AG04449 (cell line): Measurements from ENCODE around the gene RIPOR3.
"Not testable (repeated sequence)": the region's sequence is repeated elsewhere in the genome, so short reads cannot be mapped to it uniquely, and the experiment has no call there.

Experiments
- CTCF ChIA-PET: fragments of 350-600 bp; formaldehyde crosslinking; extraction: SDS; loops from one replicate; lab custom pipeline; 2021; ENCODE audit warnings: antibody characterized with exemption; lab: Yijun Ruan, JAX
- POLR2A ChIA-PET: fragments of 400-600, 350-600 bp; formaldehyde crosslinking; extraction: SDS; loops from one replicate; lab custom pipeline; 2020; ENCODE audit warnings: antibody characterized with exemption, inconsistent platforms; lab: Yijun Ruan, JAX
- DNase-seq: peaks from one replicate; pipeline ENCODE4 v3.0.0-alpha.2; 2010; ENCODE audit warnings: low read depth, low spot score
- H3K4me3 ChIP-seq: 2 replicates; pipeline ENCODE4 v1.5.1; 2011; ENCODE audit warnings: low read depth, mild to moderate bottlenecking, control low read depth, low read length
- TF ChIP-seq, protein P1 (sequence below): IDR thresholded peaks from one replicate; pipeline ENCODE4 v1.5.1; 2011; ENCODE audit warnings: mild to moderate bottlenecking, moderate library complexity, low read length, control low read depth, inconsistent platforms; ENCODE audit not compliant: insufficient read depth; ENCODE audit errors: missing control alignments

RIPOR3 gene

DNA sequence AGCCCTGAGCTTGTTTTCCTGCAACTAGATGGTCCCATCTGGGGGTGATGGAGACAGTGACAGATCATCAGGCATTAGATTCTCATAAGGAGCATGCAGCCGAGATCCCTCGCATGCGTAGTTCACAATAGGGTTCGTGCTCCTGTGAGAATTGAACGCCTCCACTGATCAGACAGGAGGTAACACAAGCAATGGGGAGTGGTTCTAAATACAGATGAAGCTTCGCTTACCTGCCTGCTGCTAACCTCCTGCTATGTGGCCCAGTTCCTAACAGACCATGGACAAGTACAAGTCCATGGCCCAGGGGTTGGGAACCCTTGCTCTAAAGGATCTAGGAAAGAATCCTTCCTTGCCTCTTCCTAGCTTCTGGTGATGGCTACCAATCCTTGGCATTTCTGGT lies 42.7 kb downstream of the RIPOR3 start:
- POLR2A ChIA-PET = no interaction called here
- no peak overlapping the region for H3K4me3 ChIP-seq
- no peak for DNase-seq
- CTCF ChIA-PET = interaction anchor here (5.0 kb wide), 1 partner anchor 12 kb away, joined by 22 read pairs; no protein-coding TSS in a partner anchor
- TF ChIP-seq, protein P1, sequence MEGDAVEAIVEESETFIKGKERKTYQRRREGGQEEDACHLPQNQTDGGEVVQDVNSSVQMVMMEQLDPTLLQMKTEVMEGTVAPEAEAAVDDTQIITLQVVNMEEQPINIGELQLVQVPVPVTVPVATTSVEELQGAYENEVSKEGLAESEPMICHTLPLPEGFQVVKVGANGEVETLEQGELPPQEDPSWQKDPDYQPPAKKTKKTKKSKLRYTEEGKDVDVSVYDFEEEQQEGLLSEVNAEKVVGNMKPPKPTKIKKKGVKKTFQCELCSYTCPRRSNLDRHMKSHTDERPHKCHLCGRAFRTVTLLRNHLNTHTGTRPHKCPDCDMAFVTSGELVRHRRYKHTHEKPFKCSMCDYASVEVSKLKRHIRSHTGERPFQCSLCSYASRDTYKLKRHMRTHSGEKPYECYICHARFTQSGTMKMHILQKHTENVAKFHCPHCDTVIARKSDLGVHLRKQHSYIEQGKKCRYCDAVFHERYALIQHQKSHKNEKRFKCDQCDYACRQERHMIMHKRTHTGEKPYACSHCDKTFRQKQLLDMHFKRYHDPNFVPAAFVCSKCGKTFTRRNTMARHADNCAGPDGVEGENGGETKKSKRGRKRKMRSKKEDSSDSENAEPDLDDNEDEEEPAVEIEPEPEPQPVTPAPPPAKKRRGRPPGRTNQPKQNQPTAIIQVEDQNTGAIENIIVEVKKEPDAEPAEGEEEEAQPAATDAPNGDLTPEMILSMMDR = no peak

DNA sequence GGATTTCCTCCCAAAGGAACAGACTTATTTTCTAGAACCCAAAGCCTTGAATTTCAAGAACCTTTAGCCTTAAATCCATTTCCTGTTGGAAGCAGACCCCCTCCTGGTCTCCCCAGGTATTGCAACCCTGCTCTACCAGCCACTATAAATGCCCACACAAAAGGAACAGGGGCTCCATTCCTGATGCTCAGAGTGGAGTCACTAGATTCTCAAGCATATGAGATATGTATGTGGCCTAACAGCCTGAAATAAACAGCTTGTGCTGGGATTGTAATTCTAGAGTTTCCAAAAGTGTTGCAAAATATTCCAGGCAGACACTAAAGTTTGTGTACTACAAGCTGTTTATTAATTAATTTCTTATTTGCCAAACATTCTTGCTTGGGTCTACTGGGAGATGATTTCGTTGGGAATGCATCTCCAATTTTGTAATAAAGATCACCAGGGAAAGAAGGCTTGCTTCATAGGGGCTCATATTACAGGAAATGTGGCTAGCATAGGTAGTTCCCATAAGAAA lies 44.8 kb downstream of the RIPOR3 start:
- TF ChIP-seq, protein P1 = peak; percentile 9
- no peak overlapping the region for H3K4me3 ChIP-seq
- ChIA-PET CTCF (interaction anchor here (1.3 to 5.0 kb wide), 3 partner anchors 10 to 103 kb away, joined by 4 to 22 read pairs (median 17); no protein-coding TSS in a partner anchor), POLR2A (no interaction called here)
- DNase-seq = peak; percentile 74

DNA sequence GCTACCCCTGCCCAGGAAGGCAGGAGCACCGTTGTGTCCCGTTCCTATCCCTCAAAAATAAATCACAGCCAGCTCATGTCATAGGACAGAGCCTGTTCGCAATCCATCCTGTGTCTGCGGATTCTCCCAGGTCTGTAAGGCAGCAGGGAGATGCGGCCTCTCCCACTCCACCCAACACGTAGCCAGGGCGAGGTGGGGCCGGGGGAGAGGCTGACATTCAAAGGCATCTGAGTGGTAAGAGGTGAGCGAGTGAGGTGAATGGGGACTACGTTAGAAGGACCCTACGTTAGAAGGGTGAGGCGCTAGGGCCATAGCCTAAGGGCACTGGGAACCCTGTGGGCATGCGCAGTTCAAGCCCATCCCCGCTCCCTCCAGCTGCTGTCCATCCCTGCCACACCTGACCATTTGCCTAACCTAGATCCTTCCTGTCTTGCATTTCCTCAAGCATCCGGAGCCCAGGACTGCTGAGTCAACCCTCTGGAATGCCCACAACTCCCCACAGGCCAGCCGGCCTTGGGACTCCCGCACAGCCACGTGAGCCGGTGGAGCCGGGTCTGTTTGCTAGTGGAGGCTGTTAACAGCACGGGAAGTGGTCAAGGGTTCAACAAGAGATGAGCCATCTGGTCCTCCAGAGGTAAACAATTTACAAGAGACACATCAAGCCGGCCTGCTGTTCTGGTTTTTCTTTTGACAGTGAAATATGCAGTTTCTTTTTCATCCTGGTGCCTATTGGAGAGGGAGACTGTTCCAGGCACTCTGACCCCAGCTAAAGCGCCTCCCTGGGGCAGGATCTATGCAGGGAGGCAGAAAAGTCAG lies 45.9 kb downstream of the RIPOR3 start:
- ChIA-PET CTCF (interaction anchor here (1.3 to 5.0 kb wide), 4 partner anchors 9 to 104 kb away, joined by 5 to 22 read pairs (median 12); no protein-coding TSS in a partner anchor), POLR2A (interaction anchor here (0.7 to 1.0 kb wide), 2 partner anchors 455 to 1458 kb away, joined by 3 read pairs; partner anchors contain the start of gene CEBPB)
- TF ChIP-seq, protein P1 = no peak
- no peak overlapping the region; the same call in 1 of the 2 replicates for H3K4me3 ChIP-seq
- peak; percentile 82 for DNase-seq

DNA sequence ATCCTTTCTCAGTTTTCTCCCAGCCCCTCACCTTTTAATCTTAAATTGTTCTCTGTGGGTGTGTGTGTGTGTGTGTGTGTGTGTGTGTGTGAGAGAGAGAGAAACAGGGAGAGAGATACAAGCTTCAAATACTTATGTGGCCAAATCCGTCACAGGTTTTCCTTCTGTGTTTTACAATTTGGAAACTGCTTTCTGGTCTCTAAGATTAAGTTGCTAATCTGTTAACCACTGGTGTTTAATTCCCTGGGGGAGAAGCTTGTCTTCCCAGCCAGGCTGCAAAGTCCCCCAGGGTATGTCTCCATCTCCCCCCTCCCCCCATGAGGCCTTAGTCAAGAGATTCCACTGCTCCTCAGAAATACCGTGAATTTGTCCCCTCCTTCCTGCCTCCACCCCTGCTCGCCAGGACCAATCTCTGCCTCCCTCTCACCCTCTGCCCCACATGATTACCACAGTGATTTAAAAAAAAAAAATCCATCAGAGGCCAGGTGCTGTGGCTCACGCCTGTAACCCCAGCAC lies 49.0 kb downstream of the RIPOR3 start:
- no peak for DNase-seq
- TF ChIP-seq, protein P1 = no peak
- no peak overlapping the region for H3K4me3 ChIP-seq
- POLR2A ChIA-PET = no interaction called here
- CTCF ChIA-PET = no interaction called here

DNA sequence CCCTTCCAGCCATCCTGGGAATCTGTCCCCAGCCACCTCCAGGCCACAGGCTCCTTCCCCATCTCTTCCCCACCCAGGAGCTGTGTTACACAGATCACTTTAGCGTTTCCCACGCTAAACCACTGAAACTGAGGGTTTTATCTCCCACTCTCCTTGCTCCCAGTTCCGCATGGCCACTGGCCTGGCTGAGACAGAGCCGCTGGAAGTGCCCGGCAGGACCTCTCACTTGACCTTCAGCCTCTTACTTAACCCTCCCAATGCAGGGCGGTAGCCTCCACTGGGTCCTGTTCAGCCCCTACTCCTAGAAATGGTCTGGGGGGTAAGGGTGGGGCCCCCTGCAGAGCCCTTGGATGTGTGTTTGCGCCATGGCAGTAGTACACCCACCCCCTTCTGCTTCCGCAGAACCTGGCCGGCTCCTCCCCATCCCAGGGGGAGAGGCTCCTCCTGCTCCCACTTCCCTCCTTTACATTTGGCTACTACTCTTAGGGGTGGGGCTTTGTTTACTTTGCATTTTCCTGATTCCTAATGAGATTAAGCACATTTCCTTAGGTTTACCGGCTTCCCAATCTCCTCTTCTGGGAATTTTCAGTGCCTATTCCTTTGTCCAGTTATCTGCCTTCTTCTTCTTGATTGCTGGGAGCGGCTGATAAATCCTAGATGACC lies 49.6 kb downstream of the RIPOR3 start:
- CTCF ChIA-PET, H3K4me3 ChIP-seq, DNase-seq, POLR2A ChIA-PET: not testable (repeated sequence)

DNA sequence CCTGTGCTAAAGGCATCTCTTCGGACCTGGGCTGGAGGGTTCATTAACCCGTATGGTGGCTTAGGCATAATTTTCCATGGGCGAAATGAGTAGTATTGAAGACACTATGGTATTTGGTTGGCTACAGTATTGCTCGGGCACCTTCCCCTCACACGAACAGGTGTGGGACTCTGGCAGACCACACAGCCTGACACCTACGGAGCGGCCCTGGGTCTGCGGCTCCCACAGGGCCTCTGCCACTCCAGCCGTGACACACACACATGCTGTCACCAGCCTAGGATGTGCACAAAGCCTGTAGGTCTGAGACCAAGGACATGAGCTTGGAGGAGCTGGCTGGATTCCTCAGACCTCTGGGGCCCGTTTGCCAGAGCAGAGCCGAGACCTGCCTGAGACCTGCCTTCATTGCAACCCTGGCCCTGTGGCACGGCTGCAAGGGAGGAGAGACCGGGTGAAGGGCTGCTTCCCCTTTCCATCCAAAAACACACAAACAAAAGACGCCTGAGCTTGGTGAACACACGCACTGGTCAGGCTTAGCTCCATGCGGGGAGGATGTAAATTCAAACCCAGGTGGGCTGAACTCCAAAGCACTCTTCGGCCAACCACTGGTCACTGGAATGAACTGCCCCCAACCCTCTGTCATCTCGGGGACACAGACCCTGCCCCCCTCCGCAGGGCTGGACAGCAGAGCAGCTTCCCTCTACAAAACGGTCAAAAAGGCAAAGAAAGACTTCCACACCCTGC lies 51.2 kb downstream of the RIPOR3 start:
- H3K4me3 ChIP-seq, CTCF ChIA-PET, DNase-seq, POLR2A ChIA-PET: not testable (repeated sequence)

DNA sequence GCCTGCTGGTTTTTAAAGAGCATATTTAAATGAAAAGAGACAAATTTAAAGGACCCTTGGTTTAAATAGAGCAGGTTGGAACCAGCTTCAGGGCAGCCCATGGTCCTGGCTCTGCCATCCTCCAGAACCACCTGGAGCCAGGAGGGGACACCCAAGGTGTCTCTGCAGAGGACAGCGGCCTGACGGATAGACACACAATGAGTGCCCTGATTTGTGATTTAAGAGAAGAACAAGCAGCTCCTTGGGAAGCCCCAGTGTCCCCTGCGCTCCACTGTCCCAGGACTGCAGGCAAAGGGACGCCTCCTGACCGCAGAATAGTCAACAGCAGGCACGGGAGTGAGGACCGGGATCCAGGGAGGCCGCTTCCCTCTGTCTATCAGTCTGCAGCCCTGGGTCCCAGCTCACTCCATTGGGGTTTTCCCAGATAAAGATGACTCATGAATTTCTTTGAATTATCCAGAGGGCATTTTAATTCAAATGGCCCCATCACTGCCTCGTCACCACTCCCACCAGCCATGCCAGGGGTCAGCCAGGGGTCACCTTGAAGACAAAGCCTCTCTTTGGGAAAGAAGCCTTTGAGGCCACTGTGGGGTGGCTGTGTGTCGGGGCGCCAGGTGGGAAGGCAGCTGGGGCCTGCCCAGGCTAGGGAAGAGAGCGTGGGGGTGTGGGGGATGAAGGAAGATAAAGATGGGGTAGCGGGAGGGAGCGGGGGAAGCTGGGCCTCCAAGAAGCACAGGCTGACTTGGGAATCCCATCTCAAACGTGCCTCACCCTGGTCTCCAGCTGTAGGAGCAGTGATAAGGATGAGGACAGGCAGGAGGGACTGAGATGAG lies 53.1 kb downstream of the RIPOR3 start:
- H3K4me3 ChIP-seq, DNase-seq, POLR2A ChIA-PET: not testable (repeated sequence)
- CTCF ChIA-PET = interaction anchor here (1.3 to 6.7 kb wide), 2 partner anchors 14 to 111 kb away, joined by 4 to 80 read pairs; no protein-coding TSS in a partner anchor
